Measurements from ENCODE around the gene CENPW.

CENPW gene

DNA sequence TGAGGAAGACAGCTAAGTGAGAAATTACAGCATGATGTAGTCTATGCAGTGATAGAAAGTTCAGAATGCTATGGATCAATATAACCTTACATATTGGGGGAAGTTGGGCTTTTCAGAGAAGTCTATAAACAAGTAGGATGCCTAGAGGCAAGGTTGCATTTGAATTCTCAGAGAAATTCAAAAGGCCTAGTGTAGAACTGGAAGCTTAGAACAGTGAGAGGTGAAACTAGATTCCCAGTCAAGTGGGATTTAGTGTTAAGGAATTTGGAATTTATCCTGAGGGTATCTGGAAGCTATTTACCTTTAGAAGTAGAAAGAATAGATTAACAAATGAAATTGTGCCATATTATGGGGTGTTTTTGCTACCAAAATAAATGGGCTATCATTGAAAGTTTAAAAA is 4.3 kb downstream of the CENPW start:
- Histone ChIP-seq H3K27me3 (ENCODE audit: control insufficient read depth, insufficient read depth, low read length) (no peaks in the 10 kb centered on the region), H2AFZ (no peak overlapping the region), H3K79me2 (no peaks in the 10 kb centered on the region), H3K4me2 (ENCODE audit: low read length) (no peak overlapping the region), H3K27ac (no peak overlapping the region), H3K4me1 (peaks cover 4% of the 10 kb centered on the region), H3K36me3 (ENCODE audit: control insufficient read depth, insufficient read depth, low read length) (no peaks in the 10 kb centered on the region), H3K4me3 (ENCODE audit: low read depth, low read length) (no peak overlapping the region), H3K9me3 (ENCODE audit: control insufficient read depth, low read length) (no peaks in the 10 kb centered on the region), H3K9ac (no peak overlapping the region)
- TF ChIP-seq, protein P1, sequence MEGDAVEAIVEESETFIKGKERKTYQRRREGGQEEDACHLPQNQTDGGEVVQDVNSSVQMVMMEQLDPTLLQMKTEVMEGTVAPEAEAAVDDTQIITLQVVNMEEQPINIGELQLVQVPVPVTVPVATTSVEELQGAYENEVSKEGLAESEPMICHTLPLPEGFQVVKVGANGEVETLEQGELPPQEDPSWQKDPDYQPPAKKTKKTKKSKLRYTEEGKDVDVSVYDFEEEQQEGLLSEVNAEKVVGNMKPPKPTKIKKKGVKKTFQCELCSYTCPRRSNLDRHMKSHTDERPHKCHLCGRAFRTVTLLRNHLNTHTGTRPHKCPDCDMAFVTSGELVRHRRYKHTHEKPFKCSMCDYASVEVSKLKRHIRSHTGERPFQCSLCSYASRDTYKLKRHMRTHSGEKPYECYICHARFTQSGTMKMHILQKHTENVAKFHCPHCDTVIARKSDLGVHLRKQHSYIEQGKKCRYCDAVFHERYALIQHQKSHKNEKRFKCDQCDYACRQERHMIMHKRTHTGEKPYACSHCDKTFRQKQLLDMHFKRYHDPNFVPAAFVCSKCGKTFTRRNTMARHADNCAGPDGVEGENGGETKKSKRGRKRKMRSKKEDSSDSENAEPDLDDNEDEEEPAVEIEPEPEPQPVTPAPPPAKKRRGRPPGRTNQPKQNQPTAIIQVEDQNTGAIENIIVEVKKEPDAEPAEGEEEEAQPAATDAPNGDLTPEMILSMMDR (IDR thresholded peaks at IDR 0.05): no peak

DNA sequence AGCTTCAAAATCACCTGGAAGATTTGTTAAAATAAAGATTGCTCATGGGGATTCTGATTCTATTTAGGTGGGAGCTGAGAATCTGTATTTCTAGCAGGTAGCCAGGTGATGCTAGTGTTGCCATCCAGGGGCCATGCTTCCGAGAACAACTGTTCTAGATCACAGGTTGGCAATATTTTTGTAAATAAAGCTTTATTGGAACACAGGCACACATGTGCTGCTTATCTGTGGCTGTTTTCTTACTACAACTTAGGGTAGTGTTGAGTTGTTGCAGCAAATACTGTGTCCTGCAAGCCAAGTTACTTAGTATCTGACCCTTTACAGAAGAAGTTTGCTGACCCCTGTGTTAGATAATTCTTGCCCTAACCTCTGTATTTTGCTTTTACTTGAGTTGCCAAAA is 12.0 kb downstream of the CENPW start:
- no peaks in the 10 kb centered on the region for H3K9me3 ChIP-seq (ENCODE audit: control insufficient read depth, low read length)
- no peaks in the 10 kb centered on the region for H3K27me3 ChIP-seq (ENCODE audit: control insufficient read depth, insufficient read depth, low read length)
- no peak overlapping the region for H3K4me2 ChIP-seq (ENCODE audit: low read length)
- H3K27ac ChIP-seq: no peak overlapping the region
- H2AFZ ChIP-seq: no peak overlapping the region
- no peaks in the 10 kb centered on the region for H3K4me1 ChIP-seq
- H3K79me2 ChIP-seq: no peaks in the 10 kb centered on the region
- no peaks in the 10 kb centered on the region for H3K36me3 ChIP-seq (ENCODE audit: control insufficient read depth, insufficient read depth, low read length)
- TF ChIP-seq, protein P1 (IDR thresholded peaks at IDR 0.05): no peak
- H3K4me3 ChIP-seq (ENCODE audit: low read depth, low read length): no peak overlapping the region
- H3K9ac ChIP-seq: no peak overlapping the region

DNA sequence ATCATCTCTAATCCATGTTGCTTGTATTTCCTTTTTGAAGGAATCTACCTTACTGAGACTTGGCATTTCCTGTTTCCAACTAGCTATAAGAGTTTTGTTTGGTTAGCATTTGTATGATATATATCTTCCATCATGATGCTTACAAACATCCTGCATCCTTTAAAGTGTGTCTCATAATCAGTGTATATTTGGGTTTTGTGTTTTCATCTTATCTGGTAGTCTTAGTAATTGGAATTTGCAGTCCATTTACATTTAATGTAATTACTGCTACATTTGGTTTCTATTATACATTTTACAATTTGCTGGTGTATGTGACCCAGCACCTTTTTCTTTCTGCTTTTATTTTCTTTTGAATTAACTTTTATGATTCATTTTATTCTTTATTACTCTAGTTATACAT is 12.6 kb downstream of the CENPW start:
- H3K27me3 ChIP-seq (ENCODE audit: control insufficient read depth, insufficient read depth, low read length): no peaks in the 10 kb centered on the region
- no peaks in the 10 kb centered on the region for H3K36me3 ChIP-seq (ENCODE audit: control insufficient read depth, insufficient read depth, low read length)
- H3K9me3 ChIP-seq (ENCODE audit: control insufficient read depth, low read length): no peaks in the 10 kb centered on the region
- no peak overlapping the region for H3K4me3 ChIP-seq (ENCODE audit: low read depth, low read length)
- TF ChIP-seq, protein P1 (IDR thresholded peaks at IDR 0.05): no peak
- H3K79me2 ChIP-seq: no peaks in the 10 kb centered on the region
- no peak overlapping the region for H3K9ac ChIP-seq
- no peak overlapping the region for H3K27ac ChIP-seq
- no peaks in the 10 kb centered on the region for H3K4me1 ChIP-seq
- H2AFZ ChIP-seq: no peak overlapping the region
- no peak overlapping the region for H3K4me2 ChIP-seq (ENCODE audit: low read length)

DNA sequence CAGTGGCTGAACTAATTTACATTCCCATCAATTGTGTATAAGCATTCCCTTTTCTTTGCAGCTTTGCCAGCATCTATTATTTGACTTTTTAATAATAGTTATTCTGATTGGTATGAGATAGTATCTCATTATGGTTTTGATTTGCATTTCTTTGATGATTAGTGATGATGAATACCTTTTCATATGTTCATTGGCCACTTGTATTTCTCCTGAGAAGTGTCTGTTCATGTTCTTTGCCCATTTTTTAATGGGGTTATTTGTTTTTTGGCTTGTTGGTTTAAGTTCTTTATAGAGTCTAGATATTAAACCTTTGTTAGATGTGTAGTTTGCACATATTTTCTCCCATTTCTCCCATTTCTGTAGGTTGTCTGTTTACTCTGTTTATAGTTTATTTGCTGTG is 16.6 kb downstream of the CENPW start:
- H3K9ac ChIP-seq: no peak overlapping the region
- no peaks in the 10 kb centered on the region for H3K4me1 ChIP-seq
- no peak overlapping the region for H3K4me2 ChIP-seq (ENCODE audit: low read length)
- TF ChIP-seq, protein P1 (IDR thresholded peaks at IDR 0.05): no peak
- no peaks in the 10 kb centered on the region for H3K9me3 ChIP-seq (ENCODE audit: control insufficient read depth, low read length)
- H3K79me2 ChIP-seq: no peaks in the 10 kb centered on the region
- no peak overlapping the region for H3K27ac ChIP-seq
- no peak overlapping the region for H3K4me3 ChIP-seq (ENCODE audit: low read depth, low read length)
- H3K27me3 ChIP-seq (ENCODE audit: control insufficient read depth, insufficient read depth, low read length): no peaks in the 10 kb centered on the region
- no peaks in the 10 kb centered on the region for H3K36me3 ChIP-seq (ENCODE audit: control insufficient read depth, insufficient read depth, low read length)
- H2AFZ ChIP-seq: no peak overlapping the region

DNA sequence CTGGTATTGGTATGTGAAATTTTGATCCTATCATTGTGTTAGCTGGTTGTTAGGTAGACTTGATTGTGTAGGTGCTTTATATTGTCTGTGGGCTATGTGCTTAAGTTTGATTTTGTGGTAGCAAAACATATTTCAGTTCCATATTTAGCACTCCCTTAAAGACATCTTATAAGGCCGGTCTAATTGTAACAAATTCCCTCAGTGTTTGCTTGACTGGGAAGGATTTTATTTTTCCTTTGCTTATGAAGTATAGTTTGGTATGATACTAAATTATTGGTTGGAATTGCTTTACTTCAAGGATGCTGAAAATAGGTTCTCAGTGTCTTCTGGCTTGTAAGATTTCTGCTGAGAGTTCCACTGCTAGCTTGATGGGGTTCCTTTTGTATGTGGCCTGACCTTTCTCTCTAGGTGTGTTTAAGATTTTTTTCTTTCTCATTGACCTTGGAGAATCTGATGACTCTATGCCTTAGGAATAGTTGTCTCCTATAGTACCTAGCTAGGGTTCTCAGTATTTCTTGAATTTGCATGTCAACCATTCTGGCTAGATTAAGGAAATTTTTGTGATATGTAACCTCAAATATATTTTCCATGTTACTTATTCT is 20.1 kb downstream of the CENPW start:
- H3K27ac ChIP-seq: no peak overlapping the region
- no peaks in the 10 kb centered on the region for H3K9me3 ChIP-seq (ENCODE audit: control insufficient read depth, low read length)
- H3K36me3 ChIP-seq (ENCODE audit: control insufficient read depth, insufficient read depth, low read length): no peaks in the 10 kb centered on the region
- no peak overlapping the region for H3K4me2 ChIP-seq (ENCODE audit: low read length)
- H3K9ac ChIP-seq: no peak overlapping the region
- H3K79me2 ChIP-seq: no peaks in the 10 kb centered on the region
- H3K27me3 ChIP-seq (ENCODE audit: control insufficient read depth, insufficient read depth, low read length): no peaks in the 10 kb centered on the region
- TF ChIP-seq, protein P1 (IDR thresholded peaks at IDR 0.05): no peak
- H2AFZ ChIP-seq: no peak overlapping the region
- no peak overlapping the region for H3K4me3 ChIP-seq (ENCODE audit: low read depth, low read length)
- H3K4me1 ChIP-seq: no peaks in the 10 kb centered on the region

Measured in parathyroid adenoma (tissue), 2 donors.